MM.1S (cell line): ENCODE measurements around the gene REEP1.

Experiments used
- CTCF ChIP-seq: fragments of 300-600 bp; sonication (generic); IDR thresholded peaks from 2 replicates; pipeline ENCODE4 v1.5.1; 2016; ENCODE audit warnings: antibody characterized with exemption, low read length, mixed read lengths
- EZH2 ChIP-seq: fragments of 300-600 bp; sonication (generic); optimal IDR thresholded peaks from 2 replicates; pipeline ENCODE3; 2017; ENCODE audit warnings: low read depth, mild to moderate bottlenecking, antibody characterized with exemption, low read length, mixed read lengths
- EZH2phosphoT487 ChIP-seq: fragments of 300-600 bp; sonication (generic); IDR thresholded peaks from 2 replicates; pipeline ENCODE4 v1.6.1; 2018; ENCODE audit warnings: antibody characterized with exemption, low read length

- no peak for TF ChIP-seq CTCF
- TF ChIP-seq EZH2phosphoT487, result no peak
- no peak for TF ChIP-seq EZH2
These were observed 111.8 kb downstream of the REEP1 start for GRCh38 chr2:86225581-86225980.
